ENCODE results near the gene ASXL2.

Gene ASXL2

GRCh38 chr2:25822190-25823117 lies 55.8 kb downstream of the ASXL2 start:
- DNase-seq (ENCODE audit: low spot score) = peak; percentile 30

GRCh38 chr2:25821225-25822056 lies 56.8 kb downstream of the ASXL2 start:
- in situ Hi-C loops (cut with MboI; ENCODE audit: low pct_unique_long_range_greater_than_20kb, low sequenced_read_pairs, unreplicated experiment) = no loop called here
- no peak for DNase-seq (ENCODE audit: low spot score)
- no peak for TF ChIP-seq CTCF (IDR thresholded peaks at IDR 0.05; ENCODE audit: extremely low read depth, insufficient read depth, missing control alignments)

More at GRCh38 chr2:25822190-25823117, 55.8 kb downstream of the ASXL2 start:
- TF ChIP-seq CTCF (IDR thresholded peaks at IDR 0.05; ENCODE audit: extremely low read depth, insufficient read depth, missing control alignments) = peak; percentile 18
- in situ Hi-C loops (cut with MboI; ENCODE audit: low pct_unique_long_range_greater_than_20kb, low sequenced_read_pairs, unreplicated experiment) = no loop called here

GRCh38 chr2:25819597-25820039 lies 58.7 kb downstream of the ASXL2 start:
- DNase-seq (ENCODE audit: low spot score) = no peak
- in situ Hi-C loops (cut with MboI; ENCODE audit: low pct_unique_long_range_greater_than_20kb, low sequenced_read_pairs, unreplicated experiment) = no loop called here
- TF ChIP-seq CTCF (IDR thresholded peaks at IDR 0.05; ENCODE audit: extremely low read depth, insufficient read depth, missing control alignments) = no peak

GRCh38 chr2:25817630-25818029 lies 60.7 kb downstream of the ASXL2 start:
- peak; percentile 64 for DNase-seq (ENCODE audit: low spot score)
- in situ Hi-C loops (cut with MboI; ENCODE audit: low pct_unique_long_range_greater_than_20kb, low sequenced_read_pairs, unreplicated experiment) = no loop called here

GRCh38 chr2:25817006-25817405 lies 61.3 kb downstream of the ASXL2 start:
- no peak for DNase-seq (ENCODE audit: low spot score)
- in situ Hi-C loops (cut with MboI; ENCODE audit: low pct_unique_long_range_greater_than_20kb, low sequenced_read_pairs, unreplicated experiment) = no loop called here
- TF ChIP-seq CTCF (IDR thresholded peaks at IDR 0.05; ENCODE audit: extremely low read depth, insufficient read depth, missing control alignments) = no peak

More at GRCh38 chr2:25817630-25818029, 60.7 kb downstream of the ASXL2 start:
- TF ChIP-seq CTCF (IDR thresholded peaks at IDR 0.05; ENCODE audit: extremely low read depth, insufficient read depth, missing control alignments) = no peak

GRCh38 chr2:25816249-25816648 lies 62.0 kb downstream of the ASXL2 start:
- no peak for DNase-seq (ENCODE audit: low spot score)
- no peak for TF ChIP-seq CTCF (IDR thresholded peaks at IDR 0.05; ENCODE audit: extremely low read depth, insufficient read depth, missing control alignments)
- in situ Hi-C loops (cut with MboI; ENCODE audit: low pct_unique_long_range_greater_than_20kb, low sequenced_read_pairs, unreplicated experiment) = no loop called here
